HL-60 (cell line): ENCODE data around the gene TCEANC2.
"Not testable (repeated sequence)": the region's sequence is repeated elsewhere in the genome, so short reads cannot be mapped to it uniquely, and the experiment has no call there.

ENCODE experiments used
- DNase-seq, 2 experiments: peaks; one replicate each; pipeline ENCODE4 v3.0.0-alpha.2; 2010 to 2020; ENCODE audit warnings: low read depth in 1 of 2, low spot score in 1 of 2
- H3K27ac ChIP-seq: fragments of 250-450 bp; sonication (Bioruptor Pico); replicated peaks from 2 replicates; pipeline ENCODE4 v1.5.1; 2020; ENCODE audit warnings: mild to moderate bottlenecking, moderate library complexity
- H3K27me3 ChIP-seq: fragments of 250-450 bp; sonication (Bioruptor Pico); 2 replicates; pipeline ENCODE4 v1.5.1; 2021; ENCODE audit warnings: mild to moderate bottlenecking, moderate library complexity; ENCODE audit not compliant: insufficient read depth, poor library complexity, severe bottlenecking
- H3K4me3 ChIP-seq: replicated peaks from 2 replicates; pipeline ENCODE4 v1.5.1; 2011; ENCODE audit warnings: mild to moderate bottlenecking, control low read depth, low read length; ENCODE audit not compliant: insufficient read depth
- GABPA ChIP-seq: IDR thresholded peaks from 2 replicates; pipeline ENCODE4 v1.6.1; 2012; ENCODE audit warnings: low read depth
- POLR2AphosphoS5 ChIP-seq: IDR thresholded peaks from 2 replicates; pipeline ENCODE4 v1.6.1; 2012; ENCODE audit warnings: low read depth
- SPI1 ChIP-seq: IDR thresholded peaks from 2 replicates; pipeline ENCODE4 v1.6.1; 2012; ENCODE audit warnings: low read depth, mild to moderate bottlenecking, borderline replicate concordance
- long read RNA-seq: library from polyadenylated mRNA; unstranded; transcript quantifications from one replicate; pipeline ENCODE4 v2.0.0, GENCODE V29; 2020
- TF ChIP-seq, protein P1 (sequence below): IDR thresholded peaks from 2 replicates; pipeline ENCODE4 v1.6.1; 2012; ENCODE audit warnings: low read depth; ENCODE audit not compliant: insufficient replicate concordance
- TF ChIP-seq, protein P2 (sequence below): IDR thresholded peaks from one replicate; pipeline ENCODE4 v1.5.1; 2011; ENCODE audit warnings: low read length, control low read depth, inconsistent platforms; ENCODE audit not compliant: insufficient read depth

Gene TCEANC2
- long read RNA-seq, full-length matches to known transcripts: 25 of 44 reads
- long read RNA-seq, partial matches to known transcripts: 6 of 44 reads
- long read RNA-seq, other reads (novel, unspliced or antisense): 13 of 44 reads

- TF ChIP-seq SPI1 (peak; percentile 54; the same call in 1 of the 2 replicates), POLR2AphosphoS5 (peak; percentile 74; the same call in 1 of the 2 replicates), GABPA (peak; percentile 91)
- TF ChIP-seq, protein P1, sequence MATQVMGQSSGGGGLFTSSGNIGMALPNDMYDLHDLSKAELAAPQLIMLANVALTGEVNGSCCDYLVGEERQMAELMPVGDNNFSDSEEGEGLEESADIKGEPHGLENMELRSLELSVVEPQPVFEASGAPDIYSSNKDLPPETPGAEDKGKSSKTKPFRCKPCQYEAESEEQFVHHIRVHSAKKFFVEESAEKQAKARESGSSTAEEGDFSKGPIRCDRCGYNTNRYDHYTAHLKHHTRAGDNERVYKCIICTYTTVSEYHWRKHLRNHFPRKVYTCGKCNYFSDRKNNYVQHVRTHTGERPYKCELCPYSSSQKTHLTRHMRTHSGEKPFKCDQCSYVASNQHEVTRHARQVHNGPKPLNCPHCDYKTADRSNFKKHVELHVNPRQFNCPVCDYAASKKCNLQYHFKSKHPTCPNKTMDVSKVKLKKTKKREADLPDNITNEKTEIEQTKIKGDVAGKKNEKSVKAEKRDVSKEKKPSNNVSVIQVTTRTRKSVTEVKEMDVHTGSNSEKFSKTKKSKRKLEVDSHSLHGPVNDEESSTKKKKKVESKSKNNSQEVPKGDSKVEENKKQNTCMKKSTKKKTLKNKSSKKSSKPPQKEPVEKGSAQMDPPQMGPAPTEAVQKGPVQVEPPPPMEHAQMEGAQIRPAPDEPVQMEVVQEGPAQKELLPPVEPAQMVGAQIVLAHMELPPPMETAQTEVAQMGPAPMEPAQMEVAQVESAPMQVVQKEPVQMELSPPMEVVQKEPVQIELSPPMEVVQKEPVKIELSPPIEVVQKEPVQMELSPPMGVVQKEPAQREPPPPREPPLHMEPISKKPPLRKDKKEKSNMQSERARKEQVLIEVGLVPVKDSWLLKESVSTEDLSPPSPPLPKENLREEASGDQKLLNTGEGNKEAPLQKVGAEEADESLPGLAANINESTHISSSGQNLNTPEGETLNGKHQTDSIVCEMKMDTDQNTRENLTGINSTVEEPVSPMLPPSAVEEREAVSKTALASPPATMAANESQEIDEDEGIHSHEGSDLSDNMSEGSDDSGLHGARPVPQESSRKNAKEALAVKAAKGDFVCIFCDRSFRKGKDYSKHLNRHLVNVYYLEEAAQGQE: no peak
- TF ChIP-seq, protein P2, sequence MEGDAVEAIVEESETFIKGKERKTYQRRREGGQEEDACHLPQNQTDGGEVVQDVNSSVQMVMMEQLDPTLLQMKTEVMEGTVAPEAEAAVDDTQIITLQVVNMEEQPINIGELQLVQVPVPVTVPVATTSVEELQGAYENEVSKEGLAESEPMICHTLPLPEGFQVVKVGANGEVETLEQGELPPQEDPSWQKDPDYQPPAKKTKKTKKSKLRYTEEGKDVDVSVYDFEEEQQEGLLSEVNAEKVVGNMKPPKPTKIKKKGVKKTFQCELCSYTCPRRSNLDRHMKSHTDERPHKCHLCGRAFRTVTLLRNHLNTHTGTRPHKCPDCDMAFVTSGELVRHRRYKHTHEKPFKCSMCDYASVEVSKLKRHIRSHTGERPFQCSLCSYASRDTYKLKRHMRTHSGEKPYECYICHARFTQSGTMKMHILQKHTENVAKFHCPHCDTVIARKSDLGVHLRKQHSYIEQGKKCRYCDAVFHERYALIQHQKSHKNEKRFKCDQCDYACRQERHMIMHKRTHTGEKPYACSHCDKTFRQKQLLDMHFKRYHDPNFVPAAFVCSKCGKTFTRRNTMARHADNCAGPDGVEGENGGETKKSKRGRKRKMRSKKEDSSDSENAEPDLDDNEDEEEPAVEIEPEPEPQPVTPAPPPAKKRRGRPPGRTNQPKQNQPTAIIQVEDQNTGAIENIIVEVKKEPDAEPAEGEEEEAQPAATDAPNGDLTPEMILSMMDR: no peak
- DNase-seq: peak; percentile 99 to 100
- Histone ChIP-seq H3K4me3 (peak within 1 kb of the TSS; percentile 99), H3K27ac (peak within 1 kb of the TSS; percentile 95), H3K27me3 (no peaks in the 10 kb centered on the region)
Measured at GRCh38 chr1:54052934-54053744, at the start of gene TCEANC2, which contains the start of gene TMEM59. Gene TCEANC2 (plus strand): TSS chr1:54053608. CDS start chr1:54054423, 815 bp downstream. Gene TMEM59 (minus strand): TSS chr1:54053204. CDS start chr1:54053188, 16 bp downstream.

GRCh38 chr1:54003750-54004480 is 49.5 kb upstream of the TCEANC2 start:
- not testable (repeated sequence) for H3K4me3 ChIP-seq, H3K27me3 ChIP-seq, DNase-seq, H3K27ac ChIP-seq

DNA sequence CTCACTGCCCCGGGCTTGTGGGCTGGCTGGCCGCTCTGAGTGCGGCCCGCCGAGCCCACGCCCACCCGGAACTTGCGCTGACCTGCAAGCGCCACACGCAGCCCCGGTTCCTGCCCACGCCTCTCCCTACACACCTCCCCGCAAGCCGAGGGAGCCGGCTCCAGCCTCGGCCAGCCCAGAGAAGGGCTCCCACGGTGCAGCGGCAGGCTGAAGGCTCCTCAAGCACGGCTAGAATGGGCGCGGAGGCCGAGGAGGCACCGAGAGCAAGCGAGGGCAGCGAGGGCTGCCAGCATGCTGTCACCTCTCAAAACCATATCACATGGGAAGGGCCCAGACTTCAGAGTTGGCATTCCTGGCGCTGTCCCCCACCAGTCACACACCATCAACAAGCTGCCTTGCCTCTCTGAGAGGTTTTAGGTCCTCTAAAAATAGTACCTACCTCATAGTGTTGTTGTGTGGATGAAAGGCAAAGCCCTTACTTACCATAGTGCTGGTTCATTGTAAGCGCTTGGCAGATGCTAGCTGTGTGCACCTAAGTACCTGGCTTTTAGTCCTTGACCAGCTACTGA is 48.8 kb upstream of the TCEANC2 start:
- TF ChIP-seq GABPA (no peak), SPI1 (no peak), POLR2AphosphoS5 (no peak)
- TF ChIP-seq, protein P2: no peak
- TF ChIP-seq, protein P1: no peak
- no peak for DNase-seq
- no peak overlapping the region for H3K4me3 ChIP-seq
- no peak overlapping the region for H3K27ac ChIP-seq
- H3K27me3 ChIP-seq: no peaks in the 10 kb centered on the region

DNA sequence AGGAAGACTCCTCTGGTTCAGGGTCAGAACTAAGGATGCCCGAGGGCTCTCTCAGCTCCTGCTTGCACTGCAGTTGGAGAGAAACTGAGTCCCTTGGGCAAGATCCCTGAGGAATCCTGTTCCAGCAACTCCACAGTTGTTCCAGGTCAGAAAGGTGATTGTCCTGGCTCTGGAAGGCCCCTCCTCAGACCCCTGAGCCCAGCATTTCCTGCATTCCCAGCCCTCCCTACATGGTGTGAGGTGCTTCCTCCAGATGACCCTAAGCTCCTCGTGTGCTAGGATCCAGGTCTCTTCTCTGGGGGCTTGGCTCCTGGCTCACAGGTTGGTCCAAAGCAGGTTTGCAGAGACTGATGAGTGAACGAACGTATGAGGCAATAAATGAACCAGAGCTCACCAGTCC is 46.9 kb upstream of the TCEANC2 start:
- H3K4me3 ChIP-seq: no peak overlapping the region
- TF ChIP-seq, protein P1: no peak
- TF ChIP-seq POLR2AphosphoS5: no peak
- TF ChIP-seq, protein P2: no peak
- TF ChIP-seq SPI1: no peak
- no peak for TF ChIP-seq GABPA
- no peak overlapping the region for H3K27ac ChIP-seq
- no peak for DNase-seq
- H3K27me3 ChIP-seq: no peaks in the 10 kb centered on the region
